ENCODE results near the gene ADAM8. TPM values are rescaled to one million over a fixed set of nuclear protein-coding genes. Genes with fewer than 3 reads are reported as not detected.

ADAM8 gene
- total and polyA plus RNA-seq, 2 donors (not counting 1 experiment from before 2014, with no cell fraction given), result 116 to 196 TPM

DNA sequence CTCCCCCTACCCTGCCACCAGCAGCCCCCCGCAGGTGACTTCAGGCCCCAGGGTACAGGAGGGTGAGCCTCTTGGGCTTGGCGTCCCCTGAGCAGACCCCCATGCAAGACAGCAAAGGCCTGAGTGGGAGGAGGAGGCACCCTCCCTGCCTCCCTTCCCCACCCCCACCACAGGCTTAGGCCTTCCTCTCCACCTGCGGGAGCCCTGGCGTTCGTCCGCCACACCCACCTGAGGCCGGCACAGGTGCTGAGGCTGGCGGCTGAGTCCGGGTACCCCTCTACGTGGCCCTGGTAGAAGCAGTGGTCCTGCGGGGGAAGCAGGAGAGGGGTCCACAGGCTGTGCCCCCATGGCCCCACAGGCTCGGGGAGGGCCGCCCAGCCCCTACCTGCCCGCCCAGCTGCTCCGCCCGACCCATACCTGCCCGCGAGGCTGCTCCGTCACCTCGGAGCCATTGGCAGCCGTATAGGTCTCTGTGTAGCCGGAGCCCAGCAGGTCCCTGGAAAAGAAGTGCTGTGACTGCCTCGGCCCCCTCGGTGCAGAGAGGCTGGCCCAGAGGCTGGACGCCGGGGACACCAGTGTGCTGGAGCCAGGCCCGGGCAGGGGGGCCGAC is 3.0 kb downstream of the ADAM8 start:
- H3K4me1 Mint-ChIP-seq, result peaks cover 29% of the 10 kb centered on the region
- intact Hi-C loops (cut with micrococcal nuclease), result loop anchor here (10.0 kb wide), 1 partner anchor 129 kb away; no protein-coding TSS in a partner anchor
- Histone ChIP-seq H3K4me2 (replicated peaks; ENCODE audit: low read depth, low read length, poor library complexity, severe bottlenecking) (no peak overlapping the region), H3K9me3 (ENCODE audit: control extremely low read depth in 1 of 3, control insufficient read depth in 2 of 3, insufficient read depth in 1 of 3, low read length in 2 of 3) (no peaks in the 10 kb centered on the region), H4K20me1 (ENCODE audit: control insufficient read depth, insufficient read depth, low read length, poor library complexity, severe bottlenecking) (peaks cover 31% of the 10 kb centered on the region), H3K36me3 (replicated peaks in 1 of 2; ENCODE audit: control extremely low read depth in 1 of 2, control insufficient read depth in 1 of 2, extremely low read depth in 1 of 2, insufficient read depth in 2 of 2, low read length in 1 of 2) (peaks cover 0 to 53% of the 10 kb centered on the region in 2 experiments), H3K9ac (ENCODE audit: low read length) (no peak overlapping the region), H2AFZ (ENCODE audit: insufficient read depth, low read depth, low read length, poor library complexity, severe bottlenecking) (no peak overlapping the region), H3K79me2 (ENCODE audit: control insufficient read depth, insufficient read depth, low read length) (peaks cover 12% of the 10 kb centered on the region), H3K27ac (ENCODE audit: low read length in 2 of 2) (peak overlapping the region in 1 of 2 donors; percentile 43), H3K4me1 (ENCODE audit: control insufficient read depth in 2 of 2, insufficient read depth in 2 of 2, low read length in 2 of 2) (peaks cover 32 to 51% of the 10 kb centered on the region in 2 donors), H3K27me3 (replicated peaks in 1 of 4; ENCODE audit: control extremely low read depth in 1 of 4, control insufficient read depth in 3 of 4, insufficient read depth in 4 of 4, low read length in 3 of 4) (no peaks in the 10 kb centered on the region), H3K4me3 (ENCODE audit: control extremely low read depth in 1 of 5, extremely low read depth in 1 of 5, insufficient read depth in 1 of 5, low read depth in 2 of 5, low read length in 4 of 5) (no peak overlapping the region)
- peak overlapping the region; percentile 15 for H3K27ac Mint-ChIP-seq
- no peaks in the 10 kb centered on the region for H3K27me3 Mint-ChIP-seq
- no peak overlapping the region for H3K4me3 Mint-ChIP-seq
- DNase-seq (no peak), ATAC-seq (ENCODE audit: low read depth) (no peak)
- POLR2A ChIA-PET, result interaction anchor here (2.5 kb wide), 1 partner anchor 10 kb away, joined by 11 read pairs; no protein-coding TSS in a partner anchor
- TF ChIP-seq, protein P1, sequence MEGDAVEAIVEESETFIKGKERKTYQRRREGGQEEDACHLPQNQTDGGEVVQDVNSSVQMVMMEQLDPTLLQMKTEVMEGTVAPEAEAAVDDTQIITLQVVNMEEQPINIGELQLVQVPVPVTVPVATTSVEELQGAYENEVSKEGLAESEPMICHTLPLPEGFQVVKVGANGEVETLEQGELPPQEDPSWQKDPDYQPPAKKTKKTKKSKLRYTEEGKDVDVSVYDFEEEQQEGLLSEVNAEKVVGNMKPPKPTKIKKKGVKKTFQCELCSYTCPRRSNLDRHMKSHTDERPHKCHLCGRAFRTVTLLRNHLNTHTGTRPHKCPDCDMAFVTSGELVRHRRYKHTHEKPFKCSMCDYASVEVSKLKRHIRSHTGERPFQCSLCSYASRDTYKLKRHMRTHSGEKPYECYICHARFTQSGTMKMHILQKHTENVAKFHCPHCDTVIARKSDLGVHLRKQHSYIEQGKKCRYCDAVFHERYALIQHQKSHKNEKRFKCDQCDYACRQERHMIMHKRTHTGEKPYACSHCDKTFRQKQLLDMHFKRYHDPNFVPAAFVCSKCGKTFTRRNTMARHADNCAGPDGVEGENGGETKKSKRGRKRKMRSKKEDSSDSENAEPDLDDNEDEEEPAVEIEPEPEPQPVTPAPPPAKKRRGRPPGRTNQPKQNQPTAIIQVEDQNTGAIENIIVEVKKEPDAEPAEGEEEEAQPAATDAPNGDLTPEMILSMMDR (IDR thresholded peaks at IDR 0.05), result no peak
- TF ChIP-seq EZH2 (IDR thresholded peaks at IDR 0.05; ENCODE audit: borderline replicate concordance, insufficient read depth, low read depth, low read length, poor library complexity, severe bottlenecking), result no peak
- H3K9me3 Mint-ChIP-seq (ENCODE audit: insufficient read depth), result no peaks in the 10 kb centered on the region
- WGBS (ENCODE audit: insufficient coverage), result 95% methylated on average over 26 of the region's 28 CpGs
- CTCF ChIA-PET, result interaction anchor here (3.3 kb wide), 1 partner anchor 13 kb away, joined by 80 read pairs; no protein-coding TSS in a partner anchor

DNA sequence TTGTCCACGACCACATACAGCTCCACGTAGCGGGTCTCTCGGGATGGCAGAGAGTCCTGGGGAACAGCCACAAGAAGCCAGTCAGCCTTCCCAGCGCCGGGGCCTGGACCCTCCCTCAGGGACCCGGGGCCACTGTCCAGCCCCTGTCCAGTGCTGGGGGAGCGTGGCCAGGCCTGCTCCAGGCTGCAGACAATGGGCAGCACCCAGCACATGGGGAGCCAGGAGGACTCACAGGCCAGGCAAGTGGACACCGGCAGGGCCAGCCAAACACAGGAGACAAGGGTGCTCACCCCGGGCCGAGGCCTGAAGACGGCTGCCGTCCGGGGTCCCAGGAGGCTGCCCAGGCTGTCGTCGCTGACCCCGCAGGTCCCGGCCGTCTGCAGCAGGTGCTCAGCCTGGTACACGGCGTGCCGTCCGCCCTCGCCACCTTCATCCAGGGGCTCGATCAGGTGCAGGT is 3.7 kb downstream of the ADAM8 start:
- Histone ChIP-seq H3K27ac (ENCODE audit: low read length in 2 of 2) (no peak overlapping the region), H3K9ac (ENCODE audit: low read length) (no peak overlapping the region), H3K79me2 (ENCODE audit: control insufficient read depth, insufficient read depth, low read length) (peaks cover 12% of the 10 kb centered on the region), H3K36me3 (replicated peaks in 1 of 2; ENCODE audit: control extremely low read depth in 1 of 2, control insufficient read depth in 1 of 2, extremely low read depth in 1 of 2, insufficient read depth in 2 of 2, low read length in 1 of 2) (peaks cover 0 to 59% of the 10 kb centered on the region in 2 experiments), H4K20me1 (ENCODE audit: control insufficient read depth, insufficient read depth, low read length, poor library complexity, severe bottlenecking) (peaks cover 36% of the 10 kb centered on the region), H3K27me3 (replicated peaks in 1 of 4; ENCODE audit: control extremely low read depth in 1 of 4, control insufficient read depth in 3 of 4, insufficient read depth in 4 of 4, low read length in 3 of 4) (no peaks in the 10 kb centered on the region), H2AFZ (ENCODE audit: insufficient read depth, low read depth, low read length, poor library complexity, severe bottlenecking) (no peak overlapping the region), H3K4me2 (replicated peaks; ENCODE audit: low read depth, low read length, poor library complexity, severe bottlenecking) (no peak overlapping the region), H3K4me3 (ENCODE audit: control extremely low read depth in 1 of 5, extremely low read depth in 1 of 5, insufficient read depth in 1 of 5, low read depth in 2 of 5, low read length in 4 of 5) (no peak overlapping the region), H3K4me1 (ENCODE audit: control insufficient read depth in 2 of 2, insufficient read depth in 2 of 2, low read length in 2 of 2) (peaks cover 25 to 44% of the 10 kb centered on the region in 2 donors), H3K9me3 (ENCODE audit: control extremely low read depth in 1 of 3, control insufficient read depth in 2 of 3, insufficient read depth in 1 of 3, low read length in 2 of 3) (no peaks in the 10 kb centered on the region)
- TF ChIP-seq, protein P1 (IDR thresholded peaks at IDR 0.05), result no peak
- no peak for TF ChIP-seq EZH2 (IDR thresholded peaks at IDR 0.05; ENCODE audit: borderline replicate concordance, insufficient read depth, low read depth, low read length, poor library complexity, severe bottlenecking)
- ChIA-PET CTCF (no interaction called here), POLR2A (no interaction called here)
- DNase-seq (no peak), ATAC-seq (ENCODE audit: low read depth) (no peak)
- peaks cover 23% of the 10 kb centered on the region for H3K4me1 Mint-ChIP-seq
- H3K27ac Mint-ChIP-seq, result no peak overlapping the region
- WGBS (ENCODE audit: insufficient coverage), result 98% methylated on average over 25 of the region's 25 CpGs
- no peaks in the 10 kb centered on the region for H3K9me3 Mint-ChIP-seq (ENCODE audit: insufficient read depth)
- H3K27me3 Mint-ChIP-seq, result no peaks in the 10 kb centered on the region
- no peak overlapping the region for H3K4me3 Mint-ChIP-seq
- intact Hi-C loops (cut with micrococcal nuclease), result loop anchor here (10.0 kb wide), 1 partner anchor 128 kb away; no protein-coding TSS in a partner anchor
